HG02623 (cell line): ENCODE results near the gene SSR1.

ENCODE experiments used
- ATAC-seq: cut with Tn5 transposase; IDR thresholded peaks from one replicate; pipeline ENCODE4 v1.9.1; 2021; ENCODE audit warnings: moderate library complexity; ENCODE audit not compliant: unreplicated experiment

SSR1 gene

DNA sequence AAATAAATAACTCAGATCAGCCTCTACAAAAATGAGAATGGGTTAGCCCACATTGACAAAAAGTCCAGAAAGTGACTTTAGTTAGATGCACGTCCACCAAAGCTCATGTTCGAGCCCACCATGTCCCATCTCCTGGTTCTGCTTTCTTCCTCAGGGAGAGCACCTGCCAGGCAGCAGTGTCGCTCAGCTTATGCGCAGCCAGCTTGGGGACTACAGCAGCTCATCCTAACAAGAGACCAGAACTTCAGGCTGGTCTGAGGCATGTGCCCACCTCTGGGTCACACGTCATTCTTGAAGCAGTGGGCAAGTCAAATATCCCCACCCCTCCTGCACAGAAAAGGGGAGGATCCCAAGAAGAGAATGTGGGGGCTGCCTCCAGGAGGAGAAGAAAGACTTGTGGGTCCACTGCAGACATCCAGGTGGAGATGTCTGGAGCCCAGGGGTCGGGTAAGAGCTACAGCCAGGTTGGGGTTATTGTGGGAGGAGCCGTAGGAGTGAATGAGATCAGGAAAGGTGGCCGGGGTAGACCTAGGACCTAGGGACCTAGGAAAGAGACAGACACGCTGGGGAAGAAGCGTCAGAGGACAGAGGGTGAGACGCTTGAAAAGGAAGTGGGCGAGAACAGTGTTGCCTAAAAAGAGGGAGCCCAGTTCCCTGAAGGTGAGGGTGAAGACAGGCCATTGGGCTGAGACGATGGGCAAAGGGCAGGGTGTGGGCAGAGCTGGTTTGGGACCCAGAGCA, 52.5 kb downstream of the SSR1 start:
- no peak for ATAC-seq

DNA sequence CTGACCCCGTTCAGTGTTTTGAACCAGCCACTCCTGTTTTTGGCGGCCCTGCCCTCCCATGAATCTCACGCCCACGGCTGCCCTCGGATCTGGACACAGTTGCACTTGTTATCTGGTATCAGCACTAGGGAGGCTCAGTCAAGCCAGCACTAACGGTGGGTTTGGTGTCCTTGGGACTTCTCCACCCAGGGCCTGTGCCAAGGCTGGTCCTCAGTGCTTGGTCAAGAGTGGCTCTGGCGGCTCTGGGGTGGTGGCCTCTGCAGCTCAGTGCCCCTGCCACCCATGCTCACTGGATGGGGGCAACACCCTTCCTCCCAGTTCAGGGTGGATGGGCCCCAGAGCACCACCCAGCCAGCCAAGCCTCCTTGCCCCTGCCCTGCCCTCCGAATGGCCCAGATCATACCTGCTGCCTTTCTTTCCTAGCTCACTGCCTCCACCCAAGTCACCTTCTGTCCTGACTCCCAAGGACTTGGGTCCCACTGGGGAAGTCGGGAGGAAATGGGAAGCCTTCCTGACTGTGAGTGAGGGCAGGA, 54.7 kb downstream of the SSR1 start:
- no peak for ATAC-seq

DNA sequence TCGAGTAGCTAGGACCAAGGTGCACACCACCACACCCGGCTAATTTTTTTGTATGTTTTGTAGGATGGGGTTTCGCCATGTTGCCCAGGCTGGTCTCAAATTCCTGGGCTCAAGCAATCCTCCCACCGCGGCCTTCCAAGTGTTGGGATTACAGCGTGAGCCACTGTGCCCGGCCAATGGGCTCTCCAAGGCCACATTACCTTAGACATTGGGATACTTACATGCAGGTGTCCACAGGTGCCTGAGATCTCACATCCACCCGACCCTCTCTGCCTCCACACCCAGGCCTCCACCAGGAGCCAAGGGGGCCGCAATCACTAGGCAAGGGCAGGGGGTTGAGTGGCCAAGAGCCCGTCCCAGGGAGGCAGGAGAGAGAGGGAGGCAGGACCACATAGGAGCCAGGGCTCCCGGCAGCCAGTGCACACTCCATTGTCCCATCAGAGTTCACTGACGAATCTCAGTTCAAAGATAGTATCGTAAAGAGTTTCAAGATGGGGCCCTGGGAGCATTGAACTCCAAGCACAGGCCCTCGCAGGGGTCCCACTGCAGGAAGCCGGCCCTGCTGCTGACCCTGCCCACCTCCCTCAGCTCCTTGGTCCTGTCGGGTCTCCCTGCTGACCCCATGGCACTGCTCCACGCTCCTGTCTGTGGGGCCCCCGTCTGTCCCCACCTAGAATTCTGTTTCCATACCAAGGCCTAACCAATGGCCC, 55.3 kb downstream of the SSR1 start:
- no peak for ATAC-seq

DNA sequence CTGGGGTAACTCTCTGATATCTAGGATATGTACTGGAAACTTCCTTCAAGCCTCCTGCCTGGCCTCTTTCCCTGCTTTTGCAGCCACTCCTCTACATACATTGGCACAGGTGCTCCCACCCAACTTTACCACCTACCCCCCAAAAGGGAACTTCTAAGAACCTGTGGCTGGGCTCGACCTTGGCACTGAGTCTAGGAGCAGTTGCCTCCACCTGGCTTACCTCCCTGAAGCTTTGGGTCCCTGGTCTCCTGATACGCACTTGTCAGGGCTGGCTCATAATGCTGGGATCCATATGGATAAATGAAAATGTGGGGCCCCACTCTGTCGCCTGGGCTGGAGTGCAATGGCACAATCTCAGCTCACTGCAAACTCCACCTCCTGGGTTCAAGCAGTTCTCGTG, 56.2 kb downstream of the SSR1 start:
- no peak for ATAC-seq

DNA sequence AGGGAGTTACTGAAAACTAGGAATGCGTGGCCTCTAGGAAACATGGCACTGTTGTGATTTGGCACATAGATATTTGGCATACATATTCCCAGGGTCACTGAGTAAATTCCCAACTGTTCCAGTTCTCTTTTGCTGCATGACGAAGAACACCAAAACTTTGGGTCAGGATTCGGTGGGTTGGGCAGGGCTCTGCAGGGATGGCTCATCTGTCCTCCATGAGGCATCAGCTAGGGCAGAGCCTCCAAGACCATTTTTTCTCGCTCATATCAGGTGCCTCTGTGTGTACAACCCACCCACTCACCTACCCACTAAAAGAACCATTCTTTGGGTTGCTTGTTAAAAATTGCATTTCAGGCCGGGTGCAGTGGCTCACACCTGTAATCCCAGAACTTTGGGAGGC, 57.1 kb downstream of the SSR1 start:
- ATAC-seq, result no peak

DNA sequence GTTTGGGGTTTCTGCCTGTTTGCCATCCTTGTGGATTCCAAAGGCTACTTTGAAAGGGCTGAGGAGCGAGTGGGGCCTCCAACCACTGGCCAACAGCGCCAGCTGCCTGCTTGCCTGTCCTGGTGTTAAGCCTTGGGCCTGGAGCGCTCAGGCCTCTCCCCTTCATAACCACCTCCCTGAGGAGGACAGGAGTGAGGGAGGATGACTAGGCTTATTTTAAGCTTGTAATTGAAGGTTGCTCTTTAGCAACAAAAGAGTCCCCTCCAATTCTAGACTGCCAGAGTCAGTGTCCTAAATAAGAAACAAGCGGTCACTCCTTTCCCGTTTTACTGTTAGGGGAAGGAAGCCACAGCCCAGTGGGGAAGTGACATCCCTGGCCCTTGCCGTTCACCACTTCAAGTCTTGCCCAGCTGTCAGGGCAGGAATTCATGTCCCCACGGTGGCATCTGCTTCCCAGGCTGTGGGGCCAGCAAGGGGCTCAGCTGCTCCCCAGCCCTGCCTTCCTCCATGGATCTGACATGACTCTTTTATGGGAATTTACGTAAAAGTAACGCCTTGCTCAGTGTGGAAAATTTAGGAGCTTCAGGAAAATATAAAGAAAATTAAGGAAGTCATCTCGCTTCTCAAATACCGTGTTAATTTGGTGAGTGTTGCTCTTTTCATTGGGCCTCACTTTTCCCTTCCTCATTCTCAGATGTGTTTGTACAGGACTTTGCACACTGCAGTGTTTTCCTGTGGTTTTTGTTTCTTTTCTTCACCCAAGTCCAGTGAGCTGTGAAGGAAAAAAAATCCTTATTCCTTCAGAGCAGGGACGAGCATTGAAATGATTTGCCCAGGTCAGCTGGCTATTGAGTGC, 57.8 kb downstream of the SSR1 start:
- ATAC-seq, result no peak

DNA sequence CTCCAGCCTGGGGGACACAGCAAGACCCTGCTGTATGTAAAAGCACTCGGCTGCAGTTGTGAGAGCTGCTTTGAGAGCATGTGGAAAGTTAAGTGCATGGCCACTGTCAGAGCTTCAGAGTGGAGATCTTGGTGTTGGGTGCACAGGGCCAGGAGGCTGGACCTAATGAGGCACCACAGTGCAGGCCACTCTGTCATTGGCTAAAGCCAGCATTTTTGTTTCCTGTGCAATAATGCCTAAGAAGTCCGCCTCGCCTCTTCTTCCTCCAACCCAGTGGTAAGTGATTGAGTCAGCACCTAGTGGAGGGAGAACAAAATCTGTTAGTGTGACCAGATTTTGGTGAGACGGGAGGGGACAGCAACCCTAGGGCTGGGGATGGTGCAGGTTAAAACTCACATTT, 60.6 kb downstream of the SSR1 start:
- no peak for ATAC-seq

DNA sequence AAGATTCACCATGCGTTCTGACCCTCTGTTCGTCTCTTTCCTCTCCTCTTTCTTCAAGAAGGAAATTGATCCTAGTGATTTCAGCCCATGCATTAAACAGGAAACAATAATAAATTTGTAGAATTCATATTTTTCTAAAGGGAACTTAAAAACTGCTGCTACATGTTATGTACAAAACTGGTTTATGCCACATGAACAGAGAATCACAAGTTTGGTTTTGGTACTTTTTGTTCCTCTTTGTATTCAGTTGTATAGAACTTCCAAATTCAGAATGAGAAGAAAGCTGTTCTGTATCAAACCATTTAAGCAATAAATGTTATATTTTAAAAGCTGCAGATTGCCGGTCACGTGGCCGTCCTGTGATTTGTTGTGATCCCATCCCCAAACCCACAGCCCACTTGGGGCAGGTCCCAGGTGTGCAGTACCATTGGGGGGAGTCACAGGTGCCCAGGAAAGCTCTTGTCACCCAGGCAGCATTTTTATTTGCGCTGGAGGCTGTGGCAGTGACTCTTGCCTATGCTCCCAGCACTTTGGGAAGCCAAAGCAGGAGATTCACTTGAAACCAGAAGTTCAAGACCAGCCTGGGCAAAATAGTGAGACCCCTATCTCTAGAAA, 61.2 kb downstream of the SSR1 start:
- no peak for ATAC-seq

DNA sequence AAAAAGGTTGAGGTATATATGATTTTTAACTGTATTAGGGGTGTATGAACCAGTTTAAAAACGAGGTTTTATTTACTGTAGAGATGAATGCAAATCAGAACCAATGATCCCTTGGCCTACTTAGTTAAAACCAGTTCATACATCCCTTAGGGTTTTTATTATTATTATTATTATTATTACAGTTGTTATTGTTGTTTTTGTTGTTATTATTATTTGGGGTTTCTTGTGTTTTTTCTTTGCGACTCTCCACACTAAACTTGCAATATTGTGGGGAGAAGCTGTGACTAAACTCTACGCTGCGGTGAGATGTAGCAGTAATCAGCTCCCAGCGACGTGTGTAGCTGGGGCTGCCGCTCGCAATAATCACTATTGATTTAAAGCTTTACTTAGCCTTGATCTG, 62.2 kb downstream of the SSR1 start:
- ATAC-seq, result no peak

DNA sequence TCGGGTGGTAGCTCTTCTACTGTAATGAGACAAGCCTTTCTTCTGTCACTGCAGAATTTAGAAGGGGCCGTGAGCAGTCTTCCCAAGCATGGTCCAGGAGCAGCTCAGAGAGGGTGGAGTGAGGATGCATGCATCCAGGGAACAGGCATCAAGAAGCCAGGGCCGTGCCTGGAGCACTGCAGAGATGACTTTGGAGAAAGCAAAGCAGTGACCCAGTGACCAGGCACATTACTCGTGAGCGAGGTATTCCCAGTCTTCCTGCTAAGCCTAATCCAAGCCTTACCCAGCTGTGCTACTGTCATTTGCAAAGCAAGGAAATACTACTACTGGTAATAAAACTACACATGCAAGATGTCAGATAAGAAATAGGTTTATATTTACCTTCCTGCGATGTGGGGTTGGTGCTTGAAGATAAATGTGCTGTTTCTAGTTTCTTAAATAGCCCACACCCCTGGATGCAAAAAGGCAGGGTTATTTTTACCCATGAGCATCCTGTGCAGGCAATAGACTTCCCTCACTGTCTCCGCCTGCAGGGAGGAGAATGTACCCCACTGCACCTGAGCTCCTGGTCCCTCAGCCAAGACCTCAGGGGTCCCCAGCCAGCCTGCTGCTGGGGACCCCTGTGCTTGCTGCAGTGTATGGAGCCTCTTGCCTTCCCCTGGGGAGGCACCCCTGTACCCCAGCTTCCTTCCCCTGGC, 62.9 kb downstream of the SSR1 start:
- ATAC-seq, result no peak

DNA sequence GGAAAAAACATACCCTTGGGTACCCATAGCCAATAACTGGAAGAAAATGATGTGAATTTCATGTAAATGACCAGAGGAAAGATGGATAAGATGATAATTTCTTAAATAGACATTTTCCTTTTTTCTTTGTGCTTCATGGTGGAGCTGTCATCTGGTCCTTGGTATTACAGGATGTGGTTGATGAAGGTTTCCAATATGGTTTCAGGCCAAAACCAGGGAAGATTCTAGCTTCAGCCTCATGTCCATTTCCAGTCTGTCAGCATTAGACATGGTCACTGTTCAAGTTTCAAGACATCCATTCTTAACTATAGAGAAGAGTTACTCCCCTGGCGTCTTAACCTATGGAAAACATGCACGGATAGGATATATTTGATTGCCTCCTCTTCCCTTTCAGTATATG, 63.6 kb downstream of the SSR1 start:
- ATAC-seq, result no peak

DNA sequence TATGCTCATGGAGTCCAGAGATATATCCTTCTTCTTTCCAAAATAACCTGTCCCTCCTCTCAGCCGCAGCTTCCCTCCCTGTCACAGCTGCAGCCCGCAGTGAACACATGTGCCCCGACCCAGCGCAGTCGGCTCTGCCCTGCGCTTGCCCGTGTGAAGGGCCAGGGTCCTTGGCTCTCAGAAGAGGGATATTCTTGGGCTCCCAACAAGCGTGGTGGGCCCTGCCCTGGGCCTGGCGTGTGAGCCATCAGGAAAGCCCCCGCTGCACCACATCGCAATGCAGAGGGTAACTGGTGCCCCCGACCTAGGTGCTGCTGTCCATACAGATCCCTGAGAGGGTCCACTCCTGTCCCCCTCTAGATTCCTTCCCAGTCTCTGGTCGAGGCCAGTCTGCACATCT, 65.2 kb downstream of the SSR1 start:
- no peak for ATAC-seq

DNA sequence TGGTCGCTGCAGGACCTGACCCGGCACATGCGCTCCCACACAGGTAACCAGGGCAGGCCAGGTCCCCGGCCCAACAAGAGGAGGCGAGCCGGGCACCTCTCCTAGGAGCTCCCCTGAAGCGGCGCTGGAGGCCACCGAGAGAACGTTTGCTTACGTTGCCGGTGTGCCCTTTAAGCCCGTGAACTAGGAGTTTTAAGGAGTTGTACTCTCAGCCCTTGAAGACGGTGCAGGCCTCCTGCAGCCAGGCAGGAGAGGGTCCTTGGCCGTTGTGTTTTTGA, 65.9 kb downstream of the SSR1 start:
- ATAC-seq, result no peak

DNA sequence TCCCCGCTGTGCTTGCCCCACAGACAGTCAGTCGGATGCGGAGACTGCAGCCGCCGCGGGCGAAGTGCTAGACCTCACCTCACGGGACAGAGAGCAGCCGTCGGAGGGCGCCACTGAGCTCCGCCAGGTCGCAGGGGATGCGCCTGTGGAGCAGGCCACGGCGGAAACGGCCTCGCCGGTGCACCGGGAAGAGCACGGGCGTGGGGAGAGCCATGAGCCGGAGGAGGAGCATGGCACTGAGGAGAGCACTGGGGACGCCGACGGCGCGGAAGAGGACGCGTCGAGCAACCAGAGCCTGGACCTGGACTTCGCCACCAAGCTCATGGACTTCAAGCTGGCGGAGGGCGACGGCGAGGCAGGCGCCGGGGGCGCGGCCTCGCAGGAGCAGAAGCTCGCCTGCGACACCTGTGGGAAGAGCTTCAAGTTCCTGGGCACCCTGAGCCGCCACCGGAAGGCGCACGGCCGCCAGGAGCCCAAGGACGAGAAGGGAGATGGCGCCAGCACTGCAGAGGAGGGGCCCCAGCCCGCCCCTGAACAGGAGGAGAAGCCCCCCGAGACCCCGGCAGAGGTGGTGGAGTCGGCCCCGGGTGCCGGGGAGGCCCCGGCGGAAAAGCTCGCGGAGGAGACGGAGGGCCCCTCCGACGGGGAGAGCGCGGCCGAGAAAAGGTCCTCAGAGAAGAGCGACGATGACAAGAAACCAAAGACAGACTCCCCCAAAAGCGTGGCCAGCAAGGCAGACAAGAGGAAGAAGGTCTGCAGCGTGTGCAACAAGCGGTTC, 66.4 kb downstream of the SSR1 start:
- ATAC-seq, result no peak

DNA sequence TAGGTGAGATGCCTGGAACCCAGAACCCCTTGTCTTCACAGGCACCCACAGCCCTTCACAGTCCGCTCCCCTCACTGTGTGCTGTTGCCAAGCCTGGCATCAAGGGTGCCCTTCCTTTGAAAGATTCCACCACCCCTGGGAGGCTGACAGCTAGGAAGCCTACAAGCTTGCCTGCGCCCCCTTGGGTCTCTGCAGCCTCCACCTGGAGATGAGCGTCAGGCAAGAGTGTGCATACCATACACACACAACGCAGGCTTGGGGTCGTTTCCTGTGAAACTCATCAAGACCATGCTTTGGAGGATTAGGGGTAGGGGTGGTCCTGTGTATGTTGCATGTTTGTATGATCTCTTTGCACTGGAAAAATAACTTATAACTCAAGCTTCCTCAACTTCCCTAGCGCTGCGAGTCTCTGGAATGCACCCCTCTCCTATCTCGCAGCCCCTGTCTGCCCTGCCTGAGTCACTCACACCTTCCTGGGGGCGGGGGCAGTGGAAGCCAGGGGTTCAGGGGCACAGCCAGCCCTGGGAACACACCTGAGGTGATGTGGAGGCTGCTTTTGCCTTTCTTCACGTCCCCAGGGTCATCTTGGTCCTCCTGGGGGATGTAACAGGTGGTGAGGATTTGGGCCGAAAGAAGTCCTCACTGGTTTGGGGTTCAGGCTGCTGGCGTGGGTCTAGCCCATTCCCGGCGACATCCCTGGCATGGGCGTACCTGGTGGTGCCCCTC, 67.2 kb downstream of the SSR1 start:
- no peak for ATAC-seq

DNA sequence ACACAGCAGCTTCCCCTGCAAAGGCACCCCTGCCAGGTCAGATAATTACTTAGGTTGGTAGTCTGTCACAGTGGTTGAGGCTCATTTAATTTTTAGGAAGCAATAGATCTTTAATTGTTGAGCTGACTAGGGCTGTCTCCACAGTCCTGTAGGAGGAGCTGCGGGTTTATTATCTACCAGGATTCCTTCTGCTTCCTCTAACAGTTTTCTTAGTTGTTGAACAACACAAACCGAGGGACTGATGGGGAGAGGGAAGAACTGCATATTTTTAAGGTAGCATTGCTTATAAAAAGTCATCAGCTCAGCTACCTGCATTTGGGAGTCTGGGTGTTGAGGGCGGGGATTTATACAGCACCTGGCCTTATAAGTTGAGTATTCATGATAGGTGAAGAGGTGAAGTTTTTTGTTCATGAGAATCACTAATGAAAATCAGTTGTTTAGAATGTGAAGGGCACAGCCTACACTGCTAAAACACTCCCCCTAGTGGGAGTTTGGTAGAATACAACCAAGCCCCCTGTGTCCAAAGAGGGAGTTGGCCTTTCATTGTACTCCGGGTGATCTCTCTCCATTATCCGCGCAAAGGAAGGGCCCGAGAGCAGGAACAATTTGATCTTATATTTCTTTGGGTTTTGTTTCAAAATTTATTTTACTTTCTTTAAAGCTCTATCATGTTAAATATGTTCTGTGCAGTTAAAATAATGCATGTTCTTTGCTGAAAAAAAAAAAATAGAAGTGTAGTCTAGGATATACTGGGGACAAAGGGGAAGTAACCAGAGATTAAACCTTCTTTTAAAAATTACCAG, 69.6 kb downstream of the SSR1 start:
- ATAC-seq, result no peak

DNA sequence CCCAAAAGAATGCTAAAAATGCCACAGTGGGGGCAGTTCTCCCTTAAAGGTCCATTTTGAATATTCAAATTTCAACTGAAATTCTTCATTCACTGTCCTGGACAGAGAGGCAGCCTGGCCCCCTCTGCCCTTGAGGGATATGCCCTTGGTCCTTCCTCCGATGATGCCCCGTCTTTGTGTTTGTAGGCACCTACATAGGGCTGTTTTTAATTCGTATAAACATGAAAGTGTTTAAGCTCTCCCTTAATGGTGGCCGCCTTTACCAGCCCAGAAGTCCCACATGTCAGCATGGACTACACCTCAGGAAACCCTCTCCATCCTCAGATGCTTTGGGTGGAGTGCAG, 70.2 kb downstream of the SSR1 start:
- no peak for ATAC-seq
